Activated naive CD4-positive, alpha-beta T cell treated with anti-CD3 and anti-CD28 coated beads, Interleukin-2, amount 50 U/mL, for 24 hours (primary cell): ENCODE results near the gene SLC30A9.
A peak's percentile ranks its signal among the peaks of the same experiment; 100 is the strongest.

Experiments used
- H3K27ac Mint-ChIP-seq: one replicate; pipeline ENCODE4 v1.8.0; 2021; ENCODE audit warnings: mild to moderate bottlenecking, mixed read lengths
- H3K27me3 Mint-ChIP-seq: one replicate; pipeline ENCODE4 v1.8.0; 2021; ENCODE audit warnings: mixed read lengths
- H3K36me3 Mint-ChIP-seq: one replicate; pipeline ENCODE4 v1.8.0; 2021; ENCODE audit warnings: mixed read lengths
- H3K4me1 Mint-ChIP-seq: one replicate; pipeline ENCODE4 v1.8.0; 2021; ENCODE audit warnings: mixed read lengths
- H3K4me3 Mint-ChIP-seq: one replicate; pipeline ENCODE4 v1.8.0; 2021; ENCODE audit warnings: mild to moderate bottlenecking, mixed read lengths
- H3K9me3 Mint-ChIP-seq: one replicate; pipeline ENCODE4 v1.8.0; 2021; ENCODE audit warnings: mixed read lengths

Gene SLC30A9

DNA sequence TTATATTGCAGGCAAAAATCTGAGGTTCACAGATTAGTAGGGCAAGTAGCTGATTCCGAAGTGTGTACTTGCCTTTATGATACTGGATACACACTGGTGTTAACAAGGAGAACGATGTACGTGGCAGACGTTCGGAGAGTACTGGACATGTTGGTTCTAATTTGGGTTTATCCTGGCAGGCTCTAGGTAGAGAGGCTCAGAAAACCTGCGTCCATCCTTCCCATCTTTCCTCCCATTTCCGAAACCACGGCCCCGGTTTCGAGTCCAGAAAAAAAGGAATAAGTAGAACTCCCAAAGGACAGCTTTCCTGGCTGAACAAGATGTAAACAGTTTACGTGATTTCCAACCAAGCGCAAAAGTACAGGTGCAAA lies 351 bp upstream of the SLC30A9 start:
- Mint-ChIP-seq H3K9me3 (no peaks in the 10 kb centered on the region), H3K4me1 (peaks cover 35% of the 10 kb centered on the region), H3K27ac (peak overlapping the region; percentile 98), H3K4me3 (peak overlapping the region; percentile 99), H3K36me3 (peaks cover 1% of the 10 kb centered on the region), H3K27me3 (no peaks in the 10 kb centered on the region)

DNA sequence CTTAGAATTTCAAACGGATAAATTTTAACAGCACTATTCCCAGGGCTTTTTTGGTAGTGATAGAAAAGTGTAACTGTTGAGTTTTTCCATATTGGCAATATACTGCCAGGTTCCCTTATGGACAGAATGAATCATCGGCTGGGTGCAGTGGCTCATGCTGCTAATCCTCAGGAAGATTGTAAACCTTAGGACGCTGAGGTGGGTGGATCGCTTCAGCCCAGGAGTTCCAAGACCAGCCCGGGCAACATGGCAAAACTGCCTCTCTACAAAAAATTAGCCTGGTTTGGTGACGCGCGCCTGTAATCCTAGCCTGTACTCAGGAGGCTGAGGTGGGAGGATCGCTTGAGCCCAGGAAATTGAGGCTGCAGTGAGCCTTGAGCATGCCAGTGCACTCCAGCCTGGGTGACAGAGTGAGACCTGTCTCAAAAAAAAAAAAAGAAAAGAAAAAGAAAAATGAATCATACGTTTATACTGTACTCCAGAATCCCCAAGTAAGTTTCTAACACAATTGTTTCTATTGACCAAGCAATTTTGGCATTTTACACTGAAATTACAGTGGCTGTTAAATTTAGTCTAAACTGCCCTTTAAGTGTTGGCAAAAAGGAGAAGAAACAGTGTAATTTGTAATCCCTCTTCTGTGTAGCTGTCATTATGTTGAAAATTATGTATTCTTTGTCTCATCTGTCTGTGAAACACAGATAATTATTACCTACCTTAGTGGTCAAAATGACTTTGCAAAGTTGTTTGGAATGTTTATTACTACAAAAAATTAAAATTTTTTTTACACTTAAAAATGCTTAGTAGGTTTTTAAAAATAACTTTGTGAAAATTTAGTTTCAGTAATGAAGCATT lies 1.8 kb downstream of the SLC30A9 start:
- Mint-ChIP-seq H3K27ac (peak overlapping the region; percentile 41), H3K9me3 (no peaks in the 10 kb centered on the region), H3K36me3 (peaks cover 1% of the 10 kb centered on the region), H3K4me3 (peak overlapping the region; percentile 99), H3K27me3 (no peaks in the 10 kb centered on the region), H3K4me1 (peaks cover 44% of the 10 kb centered on the region)

DNA sequence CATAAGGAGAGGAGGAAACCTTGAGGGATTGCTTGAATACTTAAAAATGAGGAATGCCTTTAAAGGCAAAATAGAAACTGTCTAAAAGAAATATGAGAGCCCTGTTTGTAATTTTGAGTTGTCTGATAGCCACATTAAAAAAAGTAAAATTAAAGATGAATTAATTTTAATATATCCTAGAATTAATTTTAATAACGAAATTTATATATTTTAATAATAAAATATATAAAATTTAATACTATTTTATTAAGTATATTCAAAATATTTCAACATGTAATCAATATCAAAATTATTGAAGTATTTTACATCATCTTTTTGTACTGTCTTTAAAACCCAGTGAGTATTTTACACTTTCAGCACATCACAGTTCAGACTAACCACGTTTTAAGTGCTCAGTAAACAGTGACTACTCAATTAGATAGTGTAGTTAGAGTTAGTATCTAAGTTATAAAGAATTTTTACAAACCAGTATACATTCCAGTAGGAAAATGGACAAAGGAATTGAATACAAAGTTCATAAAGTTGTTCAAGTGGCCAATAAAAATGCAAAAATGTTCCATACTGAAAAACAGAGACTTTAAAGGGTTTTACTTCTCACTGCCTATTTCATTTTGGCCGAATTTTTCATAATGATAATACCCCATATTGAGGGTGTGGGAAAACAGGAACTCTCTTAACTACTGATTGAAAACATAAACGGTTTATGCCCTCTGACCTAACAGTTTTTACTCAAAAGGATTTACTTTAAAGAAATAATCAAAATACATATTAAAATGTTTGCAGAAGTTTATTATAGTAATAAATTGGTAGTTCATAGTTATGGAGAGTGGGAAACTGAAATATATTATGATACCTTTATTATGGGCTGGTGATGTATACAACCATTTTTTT lies 2.9 kb downstream of the SLC30A9 start:
- H3K9me3 Mint-ChIP-seq = no peaks in the 10 kb centered on the region
- H3K36me3 Mint-ChIP-seq = peaks cover 5% of the 10 kb centered on the region
- H3K27me3 Mint-ChIP-seq = no peaks in the 10 kb centered on the region
- H3K27ac Mint-ChIP-seq = no peak overlapping the region
- H3K4me1 Mint-ChIP-seq = peaks cover 51% of the 10 kb centered on the region
- H3K4me3 Mint-ChIP-seq = no peak overlapping the region

DNA sequence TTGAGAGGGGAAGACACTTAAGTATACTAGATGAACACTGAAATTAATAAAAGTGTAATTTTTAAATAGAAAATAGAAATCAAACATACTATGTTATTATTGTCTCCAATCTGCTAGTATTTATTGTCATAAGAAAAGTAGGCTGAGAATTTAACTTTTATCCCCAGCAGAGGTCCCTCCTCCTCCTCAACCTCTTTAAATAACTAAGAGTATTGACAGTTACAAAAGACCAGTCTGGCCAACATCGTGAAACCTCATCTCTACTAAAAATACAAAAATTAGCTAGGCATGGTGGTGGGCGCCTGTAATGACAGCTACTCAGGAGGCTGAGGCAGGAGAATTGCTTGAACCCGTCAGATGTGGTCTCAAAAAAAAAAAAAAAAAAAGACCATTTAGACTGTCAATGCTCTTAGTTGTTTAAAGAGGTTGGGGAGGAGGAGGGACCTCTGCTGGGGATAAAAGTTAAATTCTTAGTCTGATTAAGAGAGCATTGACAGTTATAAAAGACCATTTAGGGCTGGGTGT lies 4.2 kb downstream of the SLC30A9 start:
- H3K4me3 Mint-ChIP-seq = no peak overlapping the region
- H3K9me3 Mint-ChIP-seq = no peaks in the 10 kb centered on the region
- no peak overlapping the region for H3K27ac Mint-ChIP-seq
- no peaks in the 10 kb centered on the region for H3K27me3 Mint-ChIP-seq
- peaks cover 51% of the 10 kb centered on the region for H3K4me1 Mint-ChIP-seq
- H3K36me3 Mint-ChIP-seq = peaks cover 5% of the 10 kb centered on the region

DNA sequence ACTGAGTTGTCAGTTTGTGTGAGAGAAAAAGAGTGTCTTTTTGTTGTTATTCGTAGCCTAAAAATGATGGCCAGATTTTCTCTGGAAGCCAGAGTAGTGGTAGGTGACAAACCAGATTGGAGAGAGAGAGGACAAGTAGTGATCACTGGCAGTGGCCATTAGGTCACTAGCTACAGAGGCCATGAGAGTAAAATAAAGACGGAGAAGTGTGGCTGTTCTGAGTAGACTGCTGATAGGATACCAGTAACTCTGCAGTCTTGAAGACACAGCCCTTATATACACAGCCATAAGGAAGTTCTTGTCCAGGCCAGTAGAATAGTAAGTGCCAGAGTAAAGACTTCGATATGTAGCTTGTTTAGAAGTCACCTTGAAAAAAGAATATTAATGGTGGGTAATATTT lies 7.7 kb downstream of the SLC30A9 start:
- H3K4me3 Mint-ChIP-seq = no peak overlapping the region
- H3K9me3 Mint-ChIP-seq = no peaks in the 10 kb centered on the region
- no peaks in the 10 kb centered on the region for H3K27me3 Mint-ChIP-seq
- H3K36me3 Mint-ChIP-seq = peaks cover 11% of the 10 kb centered on the region
- H3K27ac Mint-ChIP-seq = no peak overlapping the region
- H3K4me1 Mint-ChIP-seq = peaks cover 57% of the 10 kb centered on the region

DNA sequence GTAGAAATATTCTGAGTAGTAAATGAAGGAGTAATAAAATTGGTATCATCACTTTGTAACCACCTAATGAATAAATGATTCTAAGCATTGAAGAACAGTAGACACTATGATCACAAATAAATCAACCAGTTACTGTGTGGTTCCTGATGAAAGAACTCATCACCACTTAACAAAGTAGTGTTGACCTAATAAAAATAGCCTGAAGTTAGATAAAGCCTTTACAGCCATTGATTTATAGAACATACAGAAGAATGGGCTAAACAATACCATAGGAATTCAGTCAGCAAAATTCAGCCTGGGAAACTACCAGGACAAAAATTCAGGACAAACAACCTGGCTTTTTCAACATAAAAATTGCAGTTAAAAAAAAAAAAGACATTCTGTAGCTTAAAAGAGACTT lies 9.0 kb downstream of the SLC30A9 start:
- no peaks in the 10 kb centered on the region for H3K27me3 Mint-ChIP-seq
- H3K36me3 Mint-ChIP-seq = peaks cover 22% of the 10 kb centered on the region
- no peaks in the 10 kb centered on the region for H3K9me3 Mint-ChIP-seq
- H3K4me1 Mint-ChIP-seq = peaks cover 67% of the 10 kb centered on the region
- H3K27ac Mint-ChIP-seq = no peak overlapping the region
- H3K4me3 Mint-ChIP-seq = no peak overlapping the region

DNA sequence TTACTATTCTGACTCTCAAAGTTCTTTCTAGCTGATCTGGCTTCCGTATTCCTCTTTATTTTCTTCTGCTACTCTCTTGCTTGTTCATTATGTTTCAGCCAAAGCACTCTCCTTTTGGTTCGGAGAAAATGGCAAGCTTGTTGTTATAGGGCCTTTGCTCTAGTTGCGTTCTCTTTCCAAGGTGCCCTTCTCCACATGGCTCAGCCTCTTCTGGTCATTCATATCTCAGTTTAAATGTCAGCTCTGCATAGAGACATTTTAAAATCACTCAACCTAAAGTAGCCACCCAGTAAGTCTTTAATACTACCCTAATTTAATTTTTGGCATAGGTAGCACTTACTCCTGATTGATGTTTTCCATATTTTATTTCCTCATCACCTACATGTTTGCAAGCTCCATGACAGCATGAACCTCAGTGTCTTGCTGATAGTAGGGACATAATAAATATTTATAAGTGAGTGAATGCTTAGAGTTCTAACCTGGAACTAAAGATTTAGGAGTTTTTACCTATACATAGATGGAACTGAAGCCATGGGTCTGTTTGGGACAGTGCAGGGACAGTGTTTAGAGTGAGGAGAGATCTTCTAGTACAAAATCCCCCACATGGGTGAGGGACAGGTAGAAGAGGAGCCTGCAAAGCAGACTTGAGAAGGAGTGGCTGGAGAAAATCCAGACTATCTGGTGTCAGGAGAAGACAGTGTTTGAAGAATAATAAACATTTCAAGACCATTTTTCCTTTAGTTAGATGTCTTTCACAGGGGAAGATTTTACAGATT lies 17.9 kb downstream of the SLC30A9 start:
- Mint-ChIP-seq H3K4me3 (no peak overlapping the region), H3K27me3 (no peaks in the 10 kb centered on the region), H3K36me3 (peaks cover 42% of the 10 kb centered on the region), H3K9me3 (no peaks in the 10 kb centered on the region), H3K27ac (no peak overlapping the region), H3K4me1 (peaks cover 65% of the 10 kb centered on the region)

DNA sequence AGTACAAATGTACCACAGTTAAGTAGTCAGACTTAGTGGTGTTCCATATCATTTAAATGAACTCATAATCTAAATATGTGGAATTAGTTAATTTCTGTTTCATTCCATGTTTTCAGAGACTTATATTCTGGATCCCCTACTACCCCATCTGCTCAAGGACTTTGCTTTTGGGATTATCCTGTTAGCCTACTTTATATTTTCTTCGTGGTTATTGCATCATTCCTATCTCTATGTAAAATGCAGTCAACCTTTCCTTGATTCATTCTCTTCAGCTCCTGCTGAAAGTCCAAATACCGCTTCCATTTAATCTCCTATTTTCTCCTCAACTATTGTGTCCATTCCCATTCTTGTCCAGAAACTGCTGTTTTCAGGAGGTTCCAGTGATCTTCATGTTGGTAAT lies 25.1 kb downstream of the SLC30A9 start:
- peaks cover 55% of the 10 kb centered on the region for H3K4me1 Mint-ChIP-seq
- peaks cover 25% of the 10 kb centered on the region for H3K36me3 Mint-ChIP-seq
- no peak overlapping the region for H3K27ac Mint-ChIP-seq
- H3K4me3 Mint-ChIP-seq = no peak overlapping the region
- no peaks in the 10 kb centered on the region for H3K9me3 Mint-ChIP-seq
- H3K27me3 Mint-ChIP-seq = no peaks in the 10 kb centered on the region

DNA sequence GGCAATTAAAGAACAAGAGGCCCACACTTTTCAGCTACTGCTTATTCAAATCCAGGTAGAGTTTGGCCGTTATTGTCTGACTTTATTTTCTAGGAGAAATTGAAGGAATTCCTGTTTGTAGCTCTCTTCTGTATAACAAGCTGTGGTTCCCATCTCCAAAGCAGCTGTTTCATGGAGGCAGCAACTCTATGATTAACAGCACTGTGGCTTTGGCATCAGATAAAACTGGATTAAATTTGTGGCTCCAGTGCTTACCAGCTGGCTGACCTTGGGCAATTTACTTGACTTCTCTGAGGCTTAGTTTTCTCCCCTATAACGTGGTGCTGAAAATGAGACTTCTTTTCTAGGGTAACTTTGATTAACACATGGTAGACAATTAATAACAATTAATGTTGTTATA lies 28.1 kb downstream of the SLC30A9 start:
- no peaks in the 10 kb centered on the region for H3K9me3 Mint-ChIP-seq
- H3K27me3 Mint-ChIP-seq = no peaks in the 10 kb centered on the region
- H3K4me1 Mint-ChIP-seq = peaks cover 37% of the 10 kb centered on the region
- H3K36me3 Mint-ChIP-seq = peaks cover 28% of the 10 kb centered on the region
- H3K4me3 Mint-ChIP-seq = no peak overlapping the region
- no peak overlapping the region for H3K27ac Mint-ChIP-seq

DNA sequence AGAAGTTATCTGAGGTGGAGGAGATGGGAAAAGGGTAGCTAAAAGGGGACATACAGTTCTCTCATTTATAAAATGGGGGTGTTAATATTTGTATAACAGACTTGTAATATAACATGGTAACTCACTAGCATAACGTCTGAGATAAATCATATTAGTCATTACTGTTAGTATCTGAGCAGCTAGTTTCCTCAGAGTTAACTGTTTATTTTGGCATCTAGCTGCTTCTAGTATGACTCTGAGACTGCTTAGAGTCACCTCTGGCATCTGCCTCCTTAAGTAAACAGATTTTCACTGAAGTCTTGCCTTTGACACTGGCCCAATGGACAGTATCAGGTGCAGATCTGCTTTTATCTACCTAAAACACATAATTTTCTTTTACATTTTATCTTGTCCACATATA lies 58.1 kb downstream of the SLC30A9 start:
- Mint-ChIP-seq H3K4me1 (no peaks in the 10 kb centered on the region), H3K4me3 (no peak overlapping the region), H3K36me3 (peaks cover 63% of the 10 kb centered on the region), H3K27ac (no peak overlapping the region), H3K9me3 (peaks cover 8% of the 10 kb centered on the region), H3K27me3 (no peaks in the 10 kb centered on the region)

DNA sequence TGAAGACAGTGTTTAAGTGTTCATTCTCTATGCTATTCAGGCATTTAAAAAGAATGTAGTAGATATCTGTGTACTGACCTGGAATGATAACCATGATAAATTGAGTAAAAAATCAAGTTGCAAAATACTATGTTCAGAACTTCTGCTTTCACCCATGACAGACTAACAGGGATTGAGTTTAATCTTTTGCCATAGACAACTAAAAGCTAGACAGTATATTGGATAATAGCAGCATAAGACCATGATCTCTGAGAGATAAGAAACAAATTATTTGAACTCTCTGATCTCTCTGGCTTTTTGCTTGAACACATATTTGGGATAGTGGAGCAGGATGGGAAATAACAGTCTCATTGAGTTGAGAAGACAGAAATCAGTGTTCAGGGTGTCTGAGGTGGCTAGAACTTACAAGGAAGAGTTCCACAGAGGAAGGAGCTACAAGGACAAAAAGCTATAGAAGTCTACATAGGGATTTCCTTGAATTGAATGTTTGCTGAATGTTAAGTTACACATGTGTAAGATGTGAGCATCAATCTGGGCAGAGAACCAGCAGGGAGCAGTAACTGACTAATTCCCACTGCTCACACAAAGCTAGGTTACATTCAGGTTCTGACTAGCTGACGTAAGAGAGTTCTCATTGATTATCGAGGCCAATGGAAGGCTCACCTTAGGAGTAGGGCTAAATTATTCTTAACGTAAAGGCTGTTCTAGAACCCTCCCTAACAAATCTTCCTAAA lies 60.4 kb downstream of the SLC30A9 start:
- H3K27ac Mint-ChIP-seq = no peak overlapping the region
- H3K36me3 Mint-ChIP-seq = peaks cover 57% of the 10 kb centered on the region
- H3K4me3 Mint-ChIP-seq = no peak overlapping the region
- H3K27me3 Mint-ChIP-seq = no peaks in the 10 kb centered on the region
- H3K9me3 Mint-ChIP-seq = peaks cover 2% of the 10 kb centered on the region
- no peaks in the 10 kb centered on the region for H3K4me1 Mint-ChIP-seq

DNA sequence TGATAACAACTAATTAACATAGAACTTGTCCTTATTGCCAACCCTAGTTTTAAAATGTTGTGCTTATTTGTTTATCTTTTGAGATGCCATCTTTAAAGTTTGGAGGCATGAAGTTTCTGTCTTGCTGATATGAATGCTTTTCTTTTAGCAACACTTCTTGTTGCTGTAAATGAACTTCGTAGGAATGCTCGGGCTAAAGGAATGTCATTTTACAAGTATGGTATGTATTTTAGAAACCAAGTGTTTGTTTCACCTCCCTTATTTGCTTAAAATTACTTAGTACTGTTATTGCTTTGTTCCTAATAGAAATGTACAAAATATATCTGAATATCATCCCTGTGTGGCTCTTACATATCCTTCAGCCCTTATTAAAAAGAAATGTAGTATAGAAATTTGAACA lies 76.1 kb downstream of the SLC30A9 start:
- no peaks in the 10 kb centered on the region for H3K4me1 Mint-ChIP-seq
- H3K27me3 Mint-ChIP-seq = no peaks in the 10 kb centered on the region
- no peak overlapping the region for H3K27ac Mint-ChIP-seq
- H3K36me3 Mint-ChIP-seq = peaks cover 20% of the 10 kb centered on the region
- no peaks in the 10 kb centered on the region for H3K9me3 Mint-ChIP-seq
- H3K4me3 Mint-ChIP-seq = no peak overlapping the region

DNA sequence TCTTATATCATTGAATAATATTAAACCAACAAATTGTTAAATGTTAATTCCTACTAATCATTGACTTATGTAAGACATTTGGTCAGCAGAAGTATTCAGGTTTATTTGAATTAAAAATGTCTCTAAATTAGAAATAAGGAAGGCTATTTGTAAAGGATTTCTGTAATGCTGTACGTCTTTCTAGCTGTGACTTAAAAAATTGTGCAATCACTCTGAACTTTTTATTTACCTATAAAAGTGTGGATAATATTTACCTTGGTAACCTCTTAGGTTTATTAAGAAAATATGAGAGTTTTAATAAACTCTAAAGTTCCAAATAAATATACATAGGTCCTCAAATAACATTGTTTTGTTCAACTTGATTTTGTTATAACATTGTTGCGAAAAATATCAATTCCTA lies 76.9 kb downstream of the SLC30A9 start:
- Mint-ChIP-seq H3K9me3 (no peaks in the 10 kb centered on the region), H3K27ac (no peak overlapping the region), H3K36me3 (peaks cover 25% of the 10 kb centered on the region), H3K4me1 (no peaks in the 10 kb centered on the region), H3K4me3 (no peak overlapping the region), H3K27me3 (no peaks in the 10 kb centered on the region)

DNA sequence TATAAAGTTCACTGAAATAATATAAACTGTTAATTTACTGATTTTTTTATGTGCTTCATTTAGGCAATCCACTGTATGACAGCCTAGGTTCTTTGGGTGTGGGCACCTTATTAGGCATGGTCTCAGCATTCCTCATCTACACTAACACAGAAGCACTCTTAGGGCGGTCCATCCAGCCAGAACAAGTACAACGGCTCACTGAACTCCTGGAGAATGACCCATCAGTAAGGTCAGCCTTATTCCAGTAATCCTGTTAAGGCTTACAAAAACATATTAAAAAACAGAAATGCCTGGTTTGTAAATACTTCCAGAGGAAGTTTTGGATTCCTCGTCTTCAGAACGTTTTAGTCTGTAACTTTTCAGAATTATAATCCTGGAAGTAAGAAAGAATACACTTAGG lies 80.1 kb downstream of the SLC30A9 start:
- H3K4me3 Mint-ChIP-seq = no peak overlapping the region
- H3K9me3 Mint-ChIP-seq = no peaks in the 10 kb centered on the region
- no peaks in the 10 kb centered on the region for H3K27me3 Mint-ChIP-seq
- peaks cover 17% of the 10 kb centered on the region for H3K36me3 Mint-ChIP-seq
- H3K4me1 Mint-ChIP-seq = no peaks in the 10 kb centered on the region
- no peak overlapping the region for H3K27ac Mint-ChIP-seq

DNA sequence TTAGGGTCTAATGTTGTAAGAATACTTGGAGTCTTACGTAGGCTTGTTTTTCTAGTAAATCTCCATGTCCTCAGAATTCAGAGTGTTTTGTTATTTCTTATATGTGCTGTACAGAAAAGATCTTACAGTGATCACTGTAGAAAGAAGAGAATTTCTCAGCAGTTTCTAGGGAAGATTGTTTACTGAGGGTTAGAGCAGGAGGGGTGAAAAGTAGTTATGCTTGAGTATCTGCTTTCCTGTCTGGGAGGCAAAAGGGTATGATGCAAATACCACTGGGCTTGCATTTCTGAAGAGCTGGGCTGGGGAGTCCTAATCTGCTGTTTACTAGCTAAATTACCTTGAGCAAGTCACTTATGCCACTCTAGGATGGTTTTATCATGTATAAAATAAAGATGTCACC lies 84.0 kb downstream of the SLC30A9 start:
- no peaks in the 10 kb centered on the region for H3K9me3 Mint-ChIP-seq
- H3K36me3 Mint-ChIP-seq = peaks cover 14% of the 10 kb centered on the region
- H3K27ac Mint-ChIP-seq = no peak overlapping the region
- H3K4me3 Mint-ChIP-seq = no peak overlapping the region
- no peaks in the 10 kb centered on the region for H3K27me3 Mint-ChIP-seq
- H3K4me1 Mint-ChIP-seq = no peaks in the 10 kb centered on the region
